ENCODE results near the gene YES1.

- TF ChIP-seq CTCF (IDR thresholded peaks at IDR 0.05 in 2 of 3, conservative IDR thresholded peaks at IDR 0.05 in 1 of 3; ENCODE audit: borderline replicate concordance in 1 of 3, insufficient read depth in 1 of 3, low read depth in 2 of 3, low read length in 2 of 3) (peak in 1 of 3 experiments; percentile 35; a peak in 2 of 6 replicates), ZFX (IDR thresholded peaks at IDR 0.05) (no peak), MAX (IDR thresholded peaks at IDR 0.05) (no peak), ZBTB33 (IDR thresholded peaks at IDR 0.05; ENCODE audit: extremely low read depth, insufficient replicate concordance, low read length) (no peak), REST (IDR thresholded peaks at IDR 0.05; ENCODE audit: low read depth) (no peak), POLR2AphosphoS5 (IDR thresholded peaks at IDR 0.05; ENCODE audit: low read depth, low read length) (no peak), CBX3 (IDR thresholded peaks at IDR 0.05; ENCODE audit: low read depth) (no peak), FOSL1 (IDR thresholded peaks at IDR 0.05; ENCODE audit: low read depth) (no peak), ZNF274 (IDR thresholded peaks at IDR 0.05; ENCODE audit: low read depth, low read length) (no peak)
Measured at GRCh38 chr18:814300-815084, 2.5 kb upstream of the YES1 start.
